Liver (tissue), 9 donors: ENCODE data around the gene RNF126. TPM values are rescaled to one million over a fixed set of nuclear protein-coding genes. Genes with fewer than 3 reads are reported as not detected.

Experiments used
- DNase-seq: peaks from one replicate; pipeline ENCODE4 v3.0.0-alpha.2; 2017; ENCODE audit warnings: low spot score
- H3K27ac ChIP-seq, 2 donors: one replicate each; pipeline ENCODE4 v1.7.0; 2013; ENCODE audit warnings: inconsistent platforms in 2 of 2, low read length in 2 of 2, control low read depth in 1 of 2, low read depth in 1 of 2, mild to moderate bottlenecking in 1 of 2
- H3K27me3 ChIP-seq, 4 donors: one replicate each; pipeline versions ENCODE4 v1.6.1 to v1.7.0; 2013; ENCODE audit warnings: low read length in 3 of 4, inconsistent platforms in 1 of 4, mild to moderate bottlenecking in 1 of 4, moderate library complexity in 1 of 4; ENCODE audit not compliant: control insufficient read depth in 4 of 4, insufficient read depth in 4 of 4
- H3K36me3 ChIP-seq, 4 donors: one replicate each; pipeline versions ENCODE4 v1.6.1 to v1.7.0; 2013; ENCODE audit warnings: low read length in 3 of 4, mild to moderate bottlenecking in 3 of 4, low read depth in 1 of 4, moderate library complexity in 1 of 4; ENCODE audit not compliant: control insufficient read depth in 4 of 4, insufficient read depth in 3 of 4
- H3K4me1 ChIP-seq, 4 donors: one replicate each; pipeline versions ENCODE4 v1.6.1 to v1.7.0; 2013; ENCODE audit warnings: low read length in 3 of 4, mild to moderate bottlenecking in 3 of 4, moderate library complexity in 1 of 4; ENCODE audit not compliant: control insufficient read depth in 4 of 4, insufficient read depth in 4 of 4
- H3K4me3 ChIP-seq, 3 donors: one replicate each; pipeline versions ENCODE4 v1.6.1 to v1.7.0; 2013; ENCODE audit warnings: low read length in 3 of 3, control low read depth in 1 of 3, low read depth in 1 of 3, mild to moderate bottlenecking in 1 of 3
- H3K9ac ChIP-seq, 2 donors: one replicate each; pipeline ENCODE4 v1.7.0; 2013; ENCODE audit warnings: low read length in 2 of 2, mild to moderate bottlenecking in 2 of 2, moderate library complexity in 2 of 2, control low read depth in 1 of 2, low read depth in 1 of 2
- H3K9me3 ChIP-seq, 4 donors: one replicate each; pipeline versions ENCODE4 v1.6.1 to v1.7.0; 2013; ENCODE audit warnings: low read length in 3 of 4; ENCODE audit not compliant: control insufficient read depth in 4 of 4
- ATF3 ChIP-seq: IDR thresholded peaks from 2 replicates; pipeline ENCODE4 v1.6.1; 2016; ENCODE audit warnings: antibody characterized with exemption
- CTCF ChIP-seq: fragments of 150-350 bp; IDR thresholded peaks from 2 replicates; pipeline ENCODE4 v1.5.1; 2017; ENCODE audit warnings: improper control_type of control experiment, low read depth, low read length; ENCODE audit not compliant: missing input control
- EGR1 ChIP-seq, 2 donors: IDR thresholded peaks; 2 replicates each; pipeline ENCODE4 v1.6.1; 2016 to 2018; ENCODE audit warnings: antibody characterized with exemption in 2 of 2, low read depth in 2 of 2
- FOXA1 ChIP-seq: IDR thresholded peaks from 2 replicates; pipeline ENCODE4 v1.6.1; 2016; ENCODE audit warnings: antibody characterized with exemption
- FOXA2 ChIP-seq: IDR thresholded peaks from 2 replicates; pipeline ENCODE4 v1.6.1; 2016; ENCODE audit warnings: antibody characterized with exemption
- GABPA ChIP-seq, 2 donors: IDR thresholded peaks in 1 of 2; conservative IDR thresholded peaks in 1 of 2; 2 replicates each; pipeline ENCODE4 v1.6.1; 2016; ENCODE audit warnings: antibody characterized with exemption in 2 of 2, mild to moderate bottlenecking in 1 of 2, moderate library complexity in 1 of 2
- HNF4A ChIP-seq, 2 donors: conservative IDR thresholded peaks; 2 replicates each; pipeline ENCODE4 v1.6.1; 2016; ENCODE audit warnings: antibody characterized with exemption in 2 of 2, mild to moderate bottlenecking in 2 of 2
- HNF4G ChIP-seq: IDR thresholded peaks from 2 replicates; pipeline ENCODE4 v1.6.1; 2016; ENCODE audit warnings: antibody characterized with exemption
- JUND ChIP-seq, 2 donors: IDR thresholded peaks; 2 replicates each; pipeline ENCODE4 v1.6.1; 2016; ENCODE audit warnings: antibody characterized with exemption in 2 of 2
- MAX ChIP-seq: IDR thresholded peaks from 2 replicates; pipeline ENCODE4 v1.6.1; 2016; ENCODE audit warnings: antibody characterized with exemption
- NR2F2 ChIP-seq: IDR thresholded peaks from 2 replicates; pipeline ENCODE4 v1.6.1; 2016; ENCODE audit warnings: antibody characterized with exemption
- RAD21 ChIP-seq, 2 donors: IDR thresholded peaks; 2 replicates each; pipeline ENCODE4 v1.6.1; 2016; ENCODE audit warnings: antibody characterized with exemption in 2 of 2, mild to moderate bottlenecking in 2 of 2
- REST ChIP-seq: IDR thresholded peaks from 2 replicates; pipeline ENCODE4 v1.6.1; 2016; ENCODE audit warnings: antibody characterized with exemption, mild to moderate bottlenecking
- RXRA ChIP-seq, 2 donors: IDR thresholded peaks; 2 replicates each; pipeline ENCODE4 v1.6.1; 2017 to 2018; ENCODE audit warnings: antibody characterized with exemption in 2 of 2, mild to moderate bottlenecking in 1 of 2
- SP1 ChIP-seq: IDR thresholded peaks from 2 replicates; pipeline ENCODE4 v1.6.1; 2018; ENCODE audit warnings: antibody characterized with exemption, mild to moderate bottlenecking
- TAF1 ChIP-seq: conservative IDR thresholded peaks from 2 replicates; pipeline ENCODE4 v1.6.1; 2016; ENCODE audit warnings: antibody characterized with exemption, mild to moderate bottlenecking
- YY1 ChIP-seq: IDR thresholded peaks from 2 replicates; pipeline ENCODE4 v1.6.1; 2016; ENCODE audit warnings: antibody characterized with exemption, mild to moderate bottlenecking
- ZBTB33 ChIP-seq: IDR thresholded peaks from 2 replicates; pipeline ENCODE4 v1.6.1; 2016; ENCODE audit warnings: antibody characterized with exemption
- WGBS: extraction: QIAGEN DNeasy Blood & Tissue Kit; methylation state at CpG from one replicate; pipeline ENCODE4 v1.1.7; 2013; 5-methylcytosine and 5-hydroxymethylcytosine counted together
- polyA plus RNA-seq, 2 donors: library from polyadenylated mRNA; stranded (reverse) in 1 of 2; unstranded in 1 of 2; fragments of 200-250 nt in 1 of 2; fragments of >200 nt in 1 of 2; fragmentation: Nextera tagmentation in 1 of 2; extraction: Ambion mirVana in 1 of 2; gene quantifications; one replicate each; pipeline versions ENCODE4 v1.2.1 to v1.2.3, GENCODE V29; 2013 to 2015
- total RNA-seq, 2 donors: library from RNA; depleted of rRNA; stranded (reverse); fragments of >200 nt; gene quantifications; one replicate each; pipeline ENCODE4 v1.2.3, GENCODE V29; 2014
- donor health status: healthy.
- donor health status: healthy.
- donor health status: healthy.
- donor health status: healthy.
- donor health status: healthy.

RNF126 gene
- total and polyA plus RNA-seq, 4 donors, result 16.7 to 32.7 (median 24.1) TPM

GRCh38 chr19:660793-661426 lies 2.1 kb downstream of the RNF126 start:
- TF ChIP-seq RAD21 (IDR thresholded peaks at IDR 0.05) (no peak), EGR1 (IDR thresholded peaks at IDR 0.05; ENCODE audit: low read depth in 2 of 2) (peak in 1 of 2 donors; percentile 38), JUND (IDR thresholded peaks at IDR 0.05) (peak in 1 of 2 donors; percentile 53), ATF3 (no peak), NR2F2 (peak; percentile 89), RXRA (IDR thresholded peaks at IDR 0.05) (peak; percentile 80 to 87), TAF1 (peak; percentile 57), ZBTB33 (no peak), SP1 (peak; percentile 95), REST (peak; percentile 81), YY1 (peak; percentile 81), CTCF (no peak), MAX (no peak), FOXA1 (no peak), HNF4A (conservative IDR thresholded peaks at IDR 0.05) (peak; percentile 93 to 94), GABPA (IDR thresholded peaks at IDR 0.05 in 1 of 2, conservative IDR thresholded peaks at IDR 0.05 in 1 of 2) (peak in 1 of 2 donors; percentile 80), FOXA2 (peak; percentile 43), HNF4G (peak; percentile 86)
- no peaks in the 10 kb centered on the region for H3K27me3 ChIP-seq
- no peaks in the 10 kb centered on the region for H3K36me3 ChIP-seq
- peaks cover 28 to 70% (median 54%) of the 10 kb centered on the region in 4 donors for H3K4me1 ChIP-seq
- H3K27ac ChIP-seq, result peak overlapping the region; percentile 89 to 96
- peak overlapping the region; percentile 68 to 98 for H3K9ac ChIP-seq
- peak; percentile 60 for DNase-seq
- no peaks in the 10 kb centered on the region for H3K9me3 ChIP-seq
- 5% methylated on average over 20 of the region's 20 CpGs for WGBS
- peak overlapping the region; percentile 80 to 95 (median 92) for H3K4me3 ChIP-seq
